Measurements from ENCODE around the gene DNM3. TPM values are rescaled to one million over a fixed set of nuclear protein-coding genes. Genes with fewer than 3 reads are reported as not detected.

Gene DNM3
- total and polyA plus RNA-seq, 10 of the 15 experiments (the other 5 are each of a cell fraction or from before 2014, with no cell fraction given), result 0.03 to 1.5 (median 0.08) TPM; not detected in 3

GRCh38 chr1:171819946-171820345 lies 21.4 kb upstream of the DNM3 start:
- in situ Hi-C loops (cut with MboI) (no loop called here), intact Hi-C loops (cut with micrococcal nuclease; ENCODE audit: unreplicated experiment) (no loop called here)
- BruUV-seq (replicated peaks), result no TSS peak
- no peaks in the 10 kb centered on the region for H3K27me3 ChIP-seq (replicated peaks in 1 of 2; ENCODE audit: control insufficient read depth in 2 of 2, insufficient read depth in 2 of 2, low read length in 1 of 2)
- H3K79me2 ChIP-seq (ENCODE audit: control insufficient read depth, insufficient read depth, low read length), result no peaks in the 10 kb centered on the region
- RAD21 ChIA-PET (ENCODE audit: unreplicated experiment), result interaction anchor here (0.6 kb wide), 1 partner anchor 218 kb away, joined by 3 read pairs; no protein-coding TSS in a partner anchor
- no peaks in the 10 kb centered on the region for H4K20me1 ChIP-seq (ENCODE audit: control insufficient read depth, insufficient read depth)
- DNase-seq (ENCODE audit: low read depth, low spot score) (no peak), ATAC-seq (no peak), FAIRE-seq (no peak)
- SMC1A ChIA-PET (ENCODE audit: uncharacterized antibody, unreplicated experiment), result no interaction called here
- H2AFZ ChIP-seq (ENCODE audit: control insufficient read depth, low read depth, low read length), result no peak overlapping the region
- no peaks in the 10 kb centered on the region for H3K4me1 ChIP-seq (ENCODE audit: control insufficient read depth, insufficient read depth, low read length)
- no peak overlapping the region for H3K4me3 ChIP-seq
- no peak overlapping the region for H3K27ac ChIP-seq (ENCODE audit: control insufficient read depth, insufficient read depth)
- no peak overlapping the region for H3K9ac ChIP-seq (ENCODE audit: control insufficient read depth, insufficient read depth, low read length)
- CTCF ChIA-PET, result interaction anchor here (1.1 to 1.5 kb wide), 2 partner anchors 18 to 19 kb away, joined by 3 to 4 read pairs; no protein-coding TSS in a partner anchor
- 0% methylated on average over 2 of the region's 2 CpGs for WGBS (ENCODE audit: insufficient coverage, insufficient replicate concordance, low lambda C conversion rate, missing lambda C conversion rate)
- H3K36me3 ChIP-seq (ENCODE audit: control insufficient read depth in 2 of 2, insufficient read depth in 2 of 2, low read length in 1 of 2), result no peaks in the 10 kb centered on the region
- H3K4me2 ChIP-seq (ENCODE audit: control insufficient read depth, insufficient read depth), result no peak overlapping the region
- no peaks in the 10 kb centered on the region; the same call in 2 of the 3 replicates for H3K9me3 ChIP-seq (replicated peaks; ENCODE audit: control insufficient read depth, insufficient read depth, low read length)
- POLR2A ChIA-PET, result no interaction called here
- TF ChIP-seq ZNF207 (IDR thresholded peaks at IDR 0.05; ENCODE audit: borderline replicate concordance), result no peak
- no peak for TF ChIP-seq ZNF622 (IDR thresholded peaks at IDR 0.05)
- TF ChIP-seq RELA (IDR thresholded peaks at IDR 0.05; ENCODE audit: borderline replicate concordance, partially characterized antibody), result no peak
- TF ChIP-seq BCL3 (IDR thresholded peaks at IDR 0.05; ENCODE audit: borderline replicate concordance, insufficient read depth, low read depth, low read length, poor library complexity, severe bottlenecking), result no peak
- no peak for TF ChIP-seq MAX (IDR thresholded peaks at IDR 0.05; ENCODE audit: low read depth, low read length)
- no peak for TF ChIP-seq ZBTB33 (IDR thresholded peaks at IDR 0.05)
- TF ChIP-seq MYC (IDR thresholded peaks at IDR 0.05; ENCODE audit: insufficient read depth, insufficient read length, insufficient replicate concordance, low read length, severe bottlenecking), result no peak
- no peak for TF ChIP-seq RB1 (IDR thresholded peaks at IDR 0.05; ENCODE audit: borderline replicate concordance)
- no peak for TF ChIP-seq MEF2B (IDR thresholded peaks at IDR 0.05; ENCODE audit: partially characterized antibody, poor library complexity, severe bottlenecking)
- no peak for TF ChIP-seq RELB (IDR thresholded peaks at IDR 0.05; ENCODE audit: low read depth)
- no peak for TF ChIP-seq E4F1 (IDR thresholded peaks at IDR 0.05; ENCODE audit: borderline replicate concordance, partially characterized antibody)

Measured in GM12878 (cell line).